ENCODE data around the gene ZCCHC7.
"Not testable (repeated sequence)": the region's sequence is repeated elsewhere in the genome, so short reads cannot be mapped to it uniquely, and the experiment has no call there.

The ZCCHC7 gene

DNA sequence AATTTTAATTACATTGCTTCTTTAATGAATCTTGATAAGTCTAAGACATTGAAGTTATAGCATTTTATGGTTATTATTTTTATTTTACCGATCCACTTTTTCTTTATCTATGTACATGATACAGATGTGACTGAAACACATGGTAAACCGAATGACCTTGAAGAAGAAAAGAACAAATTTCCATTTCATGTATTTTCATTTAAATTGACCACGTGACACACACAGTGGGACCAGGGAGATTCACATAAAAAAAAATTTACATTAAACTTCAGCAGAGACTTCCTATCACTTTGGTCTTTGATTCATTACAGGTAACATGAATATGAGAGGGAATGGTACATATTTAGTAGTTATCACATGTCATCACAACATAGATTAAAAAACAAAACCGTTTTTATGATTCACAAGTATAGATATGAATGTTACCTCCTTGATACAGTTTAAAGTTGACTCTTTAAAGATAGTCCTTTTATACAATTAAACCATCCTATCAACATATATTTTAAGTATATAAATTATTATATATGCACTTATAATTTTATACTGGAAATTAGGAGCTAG is 133.1 kb downstream of the ZCCHC7 start:
- DNase-seq (ENCODE audit: low spot score), result no peak

DNA sequence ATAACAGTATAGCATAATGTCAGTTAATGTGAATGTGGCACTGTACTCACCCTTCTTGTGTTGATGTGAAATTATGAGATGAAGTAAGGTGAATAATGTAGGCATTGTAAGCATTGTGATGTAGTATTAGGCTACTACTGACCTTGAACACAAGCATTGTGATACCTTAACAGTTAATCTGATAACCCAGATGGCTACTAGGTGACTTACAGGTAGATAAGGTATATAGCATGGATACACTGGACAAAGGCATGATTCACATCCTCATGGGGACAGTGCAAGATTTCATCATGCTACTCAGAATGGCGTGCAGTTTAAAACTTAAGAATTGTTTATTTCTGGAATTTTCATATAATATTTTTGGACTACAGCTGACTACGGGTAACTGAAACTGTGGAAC is 134.8 kb downstream of the ZCCHC7 start:
- DNase-seq (ENCODE audit: low spot score), result no peak

DNA sequence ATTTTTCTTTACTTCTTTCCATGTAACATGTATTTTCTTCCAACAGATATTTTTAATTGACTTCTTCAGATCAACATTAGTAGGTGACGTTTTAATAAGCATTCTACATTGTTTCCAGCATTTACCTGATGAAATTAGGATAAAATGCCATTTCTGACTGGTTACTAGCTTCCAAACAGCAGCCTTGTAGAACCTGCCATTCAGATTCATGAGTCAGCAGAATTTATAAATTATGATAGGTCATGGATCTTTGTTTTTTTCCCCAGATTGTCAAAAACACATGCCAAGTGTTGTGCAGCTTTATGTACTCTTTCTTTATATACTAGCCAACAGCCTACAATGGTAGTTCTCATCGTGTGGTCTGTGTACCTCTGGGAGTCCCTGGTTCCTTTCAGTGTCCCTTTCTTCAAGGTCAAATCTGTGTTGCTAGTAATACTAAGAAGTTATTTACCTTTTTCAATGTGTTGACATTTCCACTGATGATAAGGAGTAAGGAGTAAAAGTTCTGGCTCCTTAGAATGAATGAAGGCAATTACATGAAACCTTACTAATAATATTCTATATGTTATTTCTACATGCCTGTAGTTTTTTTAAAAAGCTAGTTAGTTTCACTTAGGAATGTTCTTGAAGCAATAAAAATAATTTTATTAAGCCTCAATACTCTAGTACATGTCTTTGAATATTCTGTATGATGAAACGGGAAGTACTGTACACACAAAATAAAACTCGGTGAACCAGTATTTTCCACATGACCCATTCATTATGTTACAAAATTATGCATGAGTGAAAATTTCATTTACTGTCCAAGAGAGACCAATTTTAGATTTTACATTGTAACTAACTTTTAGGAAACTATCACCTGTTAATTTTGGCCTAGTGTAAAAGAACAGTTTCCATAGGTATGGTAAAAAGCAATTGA is 135.8 kb downstream of the ZCCHC7 start:
- no peak for DNase-seq (ENCODE audit: low spot score)

DNA sequence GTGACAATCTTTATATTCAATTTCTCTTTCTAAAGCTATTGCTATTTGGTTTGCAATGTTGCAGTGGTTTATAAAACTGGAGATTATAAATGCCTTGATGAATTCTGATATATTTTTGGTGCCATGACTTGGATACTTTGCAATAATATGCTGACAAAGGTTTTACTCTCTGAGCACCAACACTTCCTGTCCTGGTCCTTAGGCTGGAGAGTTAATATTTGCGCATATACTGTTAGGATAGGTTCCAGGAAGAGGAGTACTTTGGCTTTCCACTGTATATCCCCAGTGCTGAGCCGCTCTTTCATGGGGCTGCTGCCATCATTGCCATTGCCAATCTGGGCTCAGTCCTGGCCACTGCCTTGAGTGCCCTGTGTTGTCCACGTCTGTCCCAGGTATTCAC is 139.6 kb downstream of the ZCCHC7 start:
- no peak for DNase-seq (ENCODE audit: low spot score)

DNA sequence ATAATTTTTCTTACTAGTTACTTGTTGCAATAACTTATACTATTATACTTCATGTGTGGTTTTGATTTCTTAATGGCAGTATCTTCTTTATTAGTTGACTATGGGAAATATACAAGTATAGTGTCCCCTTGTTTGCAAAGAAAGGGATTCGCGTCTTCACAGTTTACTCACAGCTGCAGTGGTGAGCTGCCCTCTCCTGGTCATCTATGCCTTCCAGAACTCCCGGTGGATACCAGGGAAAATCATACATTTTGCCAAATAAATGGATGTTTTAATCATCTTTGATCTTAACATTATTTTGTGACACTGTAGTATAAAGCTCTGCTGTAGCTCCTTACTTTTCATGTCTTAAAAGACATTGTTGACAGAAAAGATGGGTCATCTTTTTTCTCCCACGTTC is 142.0 kb downstream of the ZCCHC7 start:
- DNase-seq (ENCODE audit: low spot score), result peak; percentile 11

DNA sequence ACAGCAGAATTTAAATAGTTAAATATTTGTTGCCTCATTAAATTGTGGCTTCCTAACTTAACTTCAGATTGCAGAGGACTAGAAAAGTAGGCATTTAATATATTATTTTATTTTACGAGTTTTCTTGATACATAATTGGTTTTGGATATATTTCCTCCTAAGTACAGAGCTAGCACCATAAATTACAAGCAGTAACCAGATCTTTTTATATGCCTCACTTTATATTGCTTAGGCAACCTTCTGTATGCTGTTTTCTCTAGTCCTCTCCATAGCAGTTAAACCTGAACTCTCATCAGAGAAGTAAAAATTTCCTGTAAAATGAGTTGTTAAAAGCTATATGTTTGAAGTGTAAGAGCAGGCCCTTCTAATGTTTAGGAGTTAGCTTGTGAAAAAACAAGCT is 144.2 kb downstream of the ZCCHC7 start:
- no peak for DNase-seq (ENCODE audit: low spot score)

DNA sequence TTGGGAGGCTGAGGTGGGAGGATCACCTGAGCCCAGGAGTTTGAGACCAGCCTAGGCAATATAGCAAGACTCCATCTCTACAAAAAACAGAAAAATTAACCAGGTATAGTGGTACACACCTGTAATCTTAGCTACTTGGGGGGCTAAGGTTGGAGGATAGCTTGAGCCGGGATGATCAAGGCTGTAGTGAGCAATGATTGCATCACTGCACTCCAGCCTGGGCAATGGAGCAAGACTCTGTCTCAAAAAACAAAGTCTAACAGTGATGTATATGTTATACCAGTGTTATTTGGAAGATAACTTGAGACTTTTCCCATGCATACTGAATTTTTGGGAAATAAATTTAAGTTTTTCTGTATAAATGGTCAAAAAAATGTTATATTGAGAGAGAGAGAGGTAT is 146.3 kb downstream of the ZCCHC7 start:
- DNase-seq (ENCODE audit: low spot score), result no peak

DNA sequence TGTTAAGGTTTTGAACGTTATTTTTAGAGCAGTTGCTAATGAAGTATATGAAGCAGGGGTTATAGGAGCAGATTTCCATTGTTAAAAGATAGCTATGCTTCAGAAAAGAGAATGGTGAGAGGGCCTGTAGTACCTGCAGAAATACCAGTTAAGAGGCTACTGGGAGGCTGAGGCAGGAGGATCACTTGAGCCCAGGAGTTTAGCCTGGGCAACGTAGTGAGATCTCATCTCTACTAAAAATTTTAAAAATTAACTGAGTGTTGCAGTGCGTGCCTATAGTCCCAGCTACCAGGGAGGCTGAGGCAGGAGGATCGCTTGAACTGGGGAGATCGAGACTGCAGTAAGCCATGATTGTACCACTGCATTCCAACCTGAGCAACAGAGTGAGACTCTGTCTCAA is 148.8 kb downstream of the ZCCHC7 start:
- no peak for DNase-seq (ENCODE audit: low spot score)

DNA sequence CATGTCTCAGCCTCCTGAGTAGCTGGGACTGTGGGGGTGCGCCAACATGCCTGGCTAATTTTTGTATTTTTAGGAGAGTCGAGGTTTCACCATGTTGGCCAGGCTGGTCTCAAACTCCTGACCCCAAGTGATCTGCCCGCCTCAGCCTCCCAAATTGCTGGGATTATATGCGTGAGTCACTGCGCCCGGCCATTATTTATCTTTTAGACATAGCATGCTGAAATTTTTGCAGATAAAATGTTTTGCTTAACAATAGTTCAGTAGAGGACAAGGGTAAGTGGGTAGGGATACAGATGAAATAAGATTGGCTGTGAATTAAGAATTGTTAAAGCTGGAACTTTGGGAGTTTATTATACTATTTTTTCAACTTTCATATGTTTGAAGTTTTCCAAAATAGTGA is 151.3 kb downstream of the ZCCHC7 start:
- DNase-seq (ENCODE audit: low spot score), result no peak

DNA sequence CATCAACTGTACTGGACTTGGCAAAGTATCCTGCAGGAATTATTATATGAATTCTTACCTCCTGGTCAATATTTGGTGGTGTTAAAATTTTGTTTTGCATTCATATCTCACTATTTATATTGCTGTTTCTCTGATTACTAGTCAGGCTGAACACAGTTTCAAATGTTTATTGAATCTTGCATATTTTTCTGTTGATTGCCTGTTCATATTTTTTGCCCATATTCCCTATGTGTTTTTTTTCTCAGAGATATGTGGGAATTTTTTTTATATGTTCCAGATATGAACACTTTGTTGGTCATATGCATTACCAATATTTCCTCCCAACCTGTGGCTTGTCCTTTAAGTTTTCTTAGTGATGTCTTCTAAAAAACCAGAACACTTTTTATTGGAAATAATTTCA is 153.2 kb downstream of the ZCCHC7 start:
- no peak for DNase-seq (ENCODE audit: low spot score)

DNA sequence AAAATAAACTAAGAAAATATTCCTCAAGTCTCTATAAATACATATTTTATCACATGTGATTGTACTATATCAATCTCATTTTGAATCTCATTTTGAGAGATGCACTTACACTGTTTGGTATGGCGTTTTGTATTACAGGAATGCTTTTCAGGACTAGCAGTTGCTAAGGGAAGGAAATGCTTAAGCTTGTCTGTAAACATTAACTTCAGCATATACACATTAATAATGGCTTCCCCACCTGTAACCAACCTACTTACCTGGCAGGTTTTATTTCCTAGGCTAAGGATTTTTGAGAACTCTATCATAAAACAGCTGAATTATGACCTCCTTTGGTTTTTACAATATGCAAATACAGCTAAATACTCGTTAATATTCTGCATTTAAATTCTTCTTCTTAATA is 161.2 kb downstream of the ZCCHC7 start:
- DNase-seq (ENCODE audit: low spot score), result no peak

DNA sequence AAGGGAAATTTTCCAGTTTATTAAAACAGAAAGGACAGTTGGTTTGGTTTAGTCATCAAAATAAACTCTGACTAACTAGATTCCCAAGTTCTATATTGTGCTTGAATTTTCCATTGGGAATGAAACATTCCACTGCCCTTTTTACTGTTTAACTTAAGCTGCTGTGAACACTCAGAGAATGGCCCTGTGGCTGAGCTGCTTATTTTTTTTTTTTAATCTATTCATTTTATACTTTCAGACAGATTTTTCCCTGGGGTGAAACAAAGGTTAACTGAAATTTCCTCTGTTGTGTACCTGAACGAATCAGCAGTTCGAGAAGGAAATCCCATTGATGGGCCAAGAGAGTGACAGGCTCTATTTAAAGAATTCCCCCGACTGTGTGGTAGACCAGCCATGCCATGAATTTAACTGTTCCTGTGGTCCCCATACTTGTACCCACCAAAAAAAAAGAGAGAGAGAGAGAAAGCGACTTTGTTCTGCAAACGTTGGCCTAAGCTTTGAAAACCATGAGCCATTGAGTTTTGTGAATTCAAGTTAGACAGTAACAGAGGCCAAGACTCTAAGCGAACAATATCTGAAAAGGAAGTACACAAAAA is 163.5 kb downstream of the ZCCHC7 start:
- peak; percentile 25 for DNase-seq (ENCODE audit: low spot score)

DNA sequence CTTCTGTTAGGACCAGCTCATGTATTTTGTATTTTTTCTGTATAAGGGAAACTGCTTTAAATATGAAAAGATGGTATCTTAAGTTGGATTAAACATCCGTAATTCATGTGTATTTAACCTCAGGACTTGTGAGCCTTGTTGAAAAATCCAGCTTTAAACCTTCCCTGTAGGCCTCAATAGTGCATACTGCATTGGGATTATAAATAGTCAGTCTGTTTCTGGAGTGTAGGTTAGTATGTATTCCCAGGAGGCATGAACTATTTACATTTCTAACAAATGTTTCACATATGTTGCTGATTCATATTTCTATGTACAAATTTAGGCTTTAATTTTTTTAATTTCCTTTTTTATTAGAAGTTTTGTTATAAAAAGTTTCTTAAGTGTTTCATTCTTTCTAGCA is 164.3 kb downstream of the ZCCHC7 start:
- no peak for DNase-seq (ENCODE audit: low spot score)

DNA sequence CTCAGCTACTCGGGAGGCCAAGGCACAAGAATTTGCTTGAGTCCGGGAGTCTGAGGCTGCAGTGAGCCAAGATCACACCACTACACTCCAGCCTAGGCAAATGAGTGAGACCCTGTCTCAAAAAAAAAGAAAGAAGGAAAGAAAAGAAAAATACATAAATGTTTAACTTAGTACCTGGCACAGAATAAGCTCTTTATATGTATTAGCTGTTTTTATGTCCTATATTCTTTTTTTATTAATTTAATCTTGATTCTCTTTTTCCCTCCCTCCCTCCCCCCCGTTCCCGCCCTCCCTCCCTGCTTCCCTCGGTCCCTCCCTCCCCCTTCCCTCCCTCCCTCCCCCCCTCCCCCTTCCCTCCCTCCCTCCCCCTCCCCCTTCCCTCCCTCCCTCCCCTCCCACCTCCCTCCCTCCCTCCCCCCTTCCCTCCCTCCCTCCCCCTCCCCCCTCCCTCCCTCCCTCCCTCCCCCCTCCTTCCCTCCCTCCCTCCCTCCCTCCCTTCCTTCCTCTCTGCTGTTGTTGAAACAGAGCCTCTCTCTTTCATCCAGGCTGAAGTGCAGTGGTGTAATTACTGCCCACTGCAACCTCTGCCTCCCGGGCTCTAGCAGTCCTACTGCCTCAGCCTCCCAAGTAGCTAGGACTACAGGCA is 166.3 kb downstream of the ZCCHC7 start:
- no peak for DNase-seq (ENCODE audit: low spot score)

DNA sequence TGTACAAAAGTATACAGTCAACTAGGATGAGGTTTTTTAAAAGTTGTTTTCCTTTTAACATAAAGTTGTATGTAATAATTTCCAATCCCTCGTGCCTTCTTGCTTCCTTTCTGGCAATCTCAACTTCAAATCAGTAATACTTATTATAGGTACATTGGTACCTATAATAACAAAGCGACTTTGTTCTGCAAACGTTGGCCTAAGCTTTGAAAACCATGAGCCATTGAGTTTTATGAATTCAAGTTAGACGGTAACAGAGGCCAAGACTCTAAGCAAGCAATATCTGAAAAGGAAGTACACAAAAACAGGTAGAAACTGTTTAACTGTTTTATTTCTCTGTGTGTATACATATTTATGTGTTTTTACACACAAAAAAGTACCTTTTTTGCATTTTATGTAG is 166.9 kb downstream of the ZCCHC7 start:
- no peak for DNase-seq (ENCODE audit: low spot score)

DNA sequence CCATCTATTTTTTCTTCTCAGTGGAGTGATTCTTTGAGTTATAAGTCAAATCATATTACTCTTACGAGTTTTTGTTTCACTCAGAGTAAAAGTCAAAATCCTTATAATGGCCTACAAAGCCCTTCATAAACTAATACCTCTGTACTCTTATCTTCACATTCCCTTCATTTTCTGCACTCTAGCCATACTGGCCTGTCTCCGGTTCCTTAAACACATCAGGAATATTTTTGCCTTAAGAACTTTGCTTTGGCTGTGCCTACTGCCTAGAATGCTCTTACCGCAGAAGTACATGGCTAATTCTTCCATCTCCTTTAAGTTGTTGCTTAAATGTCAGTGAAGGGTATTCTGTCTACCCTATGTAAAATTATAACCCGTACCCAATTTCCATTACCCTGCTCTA is 169.3 kb downstream of the ZCCHC7 start:
- no peak for DNase-seq (ENCODE audit: low spot score)

DNA sequence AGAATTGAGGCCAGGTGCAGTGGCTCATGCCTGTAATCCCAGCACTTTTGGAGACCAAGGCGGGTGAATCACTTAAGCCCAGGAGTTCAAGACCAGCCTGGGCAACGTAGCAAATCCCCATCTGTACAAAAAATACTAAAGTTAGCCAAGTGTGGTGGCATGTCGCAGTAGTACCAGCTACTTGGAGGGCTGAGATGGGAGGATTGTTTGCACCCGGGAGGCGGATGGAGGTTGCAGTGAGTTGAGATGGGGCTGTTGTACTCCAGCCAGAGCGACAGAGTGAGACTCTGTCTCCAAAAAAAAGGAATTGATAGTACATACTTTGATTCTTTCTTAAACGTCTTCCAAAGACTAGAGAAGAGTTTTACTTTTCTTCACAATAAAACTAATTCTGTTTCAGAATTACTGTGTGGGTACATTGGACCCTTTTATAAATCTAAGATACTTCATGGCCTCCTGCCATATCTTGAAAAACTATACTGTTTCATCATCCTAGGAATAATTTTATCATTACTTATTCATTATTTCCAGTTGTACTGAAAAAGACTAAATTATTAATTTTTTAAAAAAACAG is 170.1 kb downstream of the ZCCHC7 start:
- no peak for DNase-seq (ENCODE audit: low spot score)

DNA sequence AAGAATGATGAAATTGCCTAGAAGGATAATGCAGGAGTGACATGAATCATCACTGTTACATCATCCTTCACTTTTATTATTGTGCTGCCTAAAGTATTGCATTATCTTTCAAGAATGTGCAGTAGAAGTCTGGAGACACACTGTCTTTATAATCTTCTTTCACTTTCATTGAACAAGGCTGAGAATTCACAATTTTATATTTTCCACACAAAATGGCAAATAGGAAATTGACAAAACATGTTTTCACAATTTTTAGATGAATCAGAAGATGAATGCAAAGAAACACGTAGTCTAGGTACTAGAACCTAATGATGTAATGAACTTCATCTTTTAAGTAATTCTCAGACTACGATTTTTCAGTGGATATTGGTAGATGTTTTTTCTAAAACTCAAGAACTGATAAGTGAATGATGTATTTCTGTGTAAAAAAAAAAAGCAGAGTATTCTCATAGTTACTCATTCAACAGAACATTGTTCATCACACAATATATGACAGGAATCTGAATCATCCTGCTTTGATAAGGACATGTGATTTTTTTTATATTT is 170.6 kb downstream of the ZCCHC7 start:
- DNase-seq (ENCODE audit: low spot score), result no peak

DNA sequence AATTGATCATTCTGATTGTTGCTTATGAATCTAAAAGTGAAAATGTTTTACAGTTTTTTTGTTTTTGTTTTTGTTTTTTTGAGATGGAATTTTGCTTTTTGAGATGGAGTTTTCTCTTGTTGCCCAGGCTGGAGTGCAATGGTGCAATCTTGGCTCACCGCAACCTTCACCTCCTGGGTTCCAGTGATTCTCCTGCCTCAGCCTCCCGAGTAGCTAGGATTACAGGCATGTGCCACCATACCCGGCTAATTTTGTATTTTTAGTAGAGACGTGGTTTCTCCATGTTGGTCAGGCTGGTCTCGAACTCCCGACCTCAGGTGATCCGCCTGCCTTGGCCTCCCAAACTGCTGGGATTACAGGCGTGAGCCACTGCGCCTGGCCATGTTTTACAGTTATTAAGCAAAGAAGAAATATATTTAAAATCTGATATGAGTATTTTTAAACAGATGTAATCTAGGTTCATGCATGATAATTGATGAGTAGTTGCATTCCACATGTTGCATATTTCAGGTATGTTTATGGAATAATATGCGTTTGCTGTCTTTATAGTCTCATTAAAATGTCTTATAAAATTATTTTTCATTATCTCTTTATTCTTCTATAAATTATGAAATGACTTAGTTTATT is 171.4 kb downstream of the ZCCHC7 start:
- not testable (repeated sequence) for DNase-seq (ENCODE audit: low spot score)

DNA sequence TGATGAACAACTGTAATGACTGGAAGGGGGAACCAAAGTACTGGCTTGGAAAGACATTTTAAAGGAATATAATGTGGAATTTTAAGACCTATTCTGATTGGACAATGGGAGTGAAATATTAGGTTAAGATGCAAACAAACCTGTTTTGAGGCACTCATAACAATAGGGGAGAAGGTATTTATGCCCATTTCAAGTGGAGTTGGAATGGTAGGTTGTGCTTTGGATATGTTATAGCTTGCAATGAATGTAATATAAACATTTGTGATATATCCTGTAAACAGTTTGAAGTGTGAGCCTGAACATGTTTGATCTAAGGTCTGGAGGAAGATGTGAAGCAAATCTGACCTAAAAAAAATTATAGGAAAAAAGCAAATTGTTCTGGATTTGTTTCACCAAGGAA is 172.5 kb downstream of the ZCCHC7 start:
- no peak for DNase-seq (ENCODE audit: low spot score)

DNA sequence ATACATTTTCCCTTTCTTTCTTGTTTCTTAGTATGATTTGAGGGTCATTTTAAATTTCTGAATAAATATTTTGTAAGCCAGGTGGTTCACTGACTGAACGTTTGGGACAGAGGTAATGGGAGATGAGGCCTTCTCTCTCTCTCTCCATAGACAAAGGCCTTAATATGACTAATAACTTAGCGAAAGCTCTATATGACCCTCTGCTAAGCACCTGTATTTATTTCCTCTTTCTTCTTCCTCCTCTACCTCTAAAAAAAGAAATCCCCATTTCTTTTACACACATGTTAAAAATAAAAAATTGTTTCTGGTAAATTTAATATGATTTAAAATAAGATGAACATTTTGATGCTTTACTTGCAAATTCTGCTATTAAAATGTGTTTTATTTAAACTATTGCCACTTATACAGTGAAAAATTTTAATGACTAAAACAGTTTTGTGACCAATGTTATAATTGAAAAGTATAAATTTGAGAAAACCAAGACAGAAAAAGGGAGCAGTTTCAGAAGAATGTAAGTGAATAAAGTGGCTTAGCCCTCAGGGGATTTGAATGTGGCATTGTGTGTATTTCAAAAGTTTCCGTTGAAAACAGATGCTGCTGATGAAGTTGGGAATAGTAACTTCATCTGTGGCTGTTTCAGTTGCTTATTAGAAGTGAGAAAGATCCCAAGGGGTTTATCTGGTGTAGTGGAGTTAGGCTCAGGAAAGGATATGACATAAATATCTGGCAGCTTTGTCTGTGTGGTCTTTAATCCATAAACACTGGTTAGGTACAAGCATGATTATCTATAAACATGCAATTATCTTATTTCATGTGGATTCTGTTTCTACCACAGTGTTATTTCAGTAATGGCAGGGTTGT is 173.5 kb downstream of the ZCCHC7 start:
- DNase-seq (ENCODE audit: low spot score), result no peak
